GM19468 (cell line): ENCODE data around the gene DSE.
A peak's percentile ranks its signal among the peaks of the same experiment; 100 is the strongest.

Experiments
- ATAC-seq: cut with Tn5 transposase; IDR thresholded peaks from one replicate; pipeline ENCODE4 v1.9.1; 2021; ENCODE audit warnings: mild to moderate bottlenecking, moderate library complexity, moderate number of reproducible peaks; ENCODE audit not compliant: unreplicated experiment; ENCODE audit errors: extremely low read depth

Gene DSE

DNA sequence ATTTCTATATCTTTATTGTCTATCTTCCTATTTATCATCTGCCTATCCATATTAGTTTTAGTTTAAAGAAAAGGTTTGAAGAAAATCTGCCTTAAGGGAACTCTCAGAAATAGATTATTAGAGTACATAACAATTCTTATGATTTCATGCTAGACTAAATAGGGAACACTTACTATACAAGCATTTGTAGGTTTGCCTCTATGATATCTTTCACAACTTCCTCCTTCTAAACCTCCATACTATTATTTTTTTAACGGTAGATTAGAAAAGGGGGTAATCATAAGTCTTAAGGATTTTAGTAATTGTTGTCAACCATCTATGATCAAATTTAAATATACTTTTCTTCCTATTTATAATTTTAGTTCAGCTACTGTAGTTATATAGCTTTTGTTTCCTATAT is 11.6 kb upstream of the DSE start:
- no peak for ATAC-seq

GRCh38 chr6:116359835-116360234 is 10.9 kb upstream of the DSE start:
- no peak for ATAC-seq

GRCh38 chr6:116362276-116362675 is 8.5 kb upstream of the DSE start:
- no peak for ATAC-seq

GRCh38 chr6:116363759-116364158 is 7.0 kb upstream of the DSE start:
- ATAC-seq: no peak

GRCh38 chr6:116364321-116364720 is 6.4 kb upstream of the DSE start:
- ATAC-seq: no peak

DNA sequence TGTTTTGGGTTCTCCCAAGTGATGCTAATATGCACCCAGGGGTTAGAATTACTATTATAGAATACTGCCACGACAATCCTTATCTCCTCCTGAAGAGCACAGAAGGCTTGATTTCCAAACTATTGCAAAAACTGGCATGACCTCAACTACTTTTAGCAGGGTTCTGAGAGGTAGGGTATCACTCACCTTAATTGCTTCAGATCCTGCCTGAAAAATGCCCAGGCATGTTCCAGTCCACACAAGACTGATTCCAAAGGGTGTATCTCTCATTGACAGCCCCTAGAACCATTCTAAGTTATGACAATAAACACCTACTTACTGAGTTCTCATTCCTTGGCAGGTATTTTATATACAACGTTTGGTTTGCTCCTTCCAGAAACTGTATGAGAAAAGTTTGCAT is 5.0 kb upstream of the DSE start:
- ATAC-seq: no peak

DNA sequence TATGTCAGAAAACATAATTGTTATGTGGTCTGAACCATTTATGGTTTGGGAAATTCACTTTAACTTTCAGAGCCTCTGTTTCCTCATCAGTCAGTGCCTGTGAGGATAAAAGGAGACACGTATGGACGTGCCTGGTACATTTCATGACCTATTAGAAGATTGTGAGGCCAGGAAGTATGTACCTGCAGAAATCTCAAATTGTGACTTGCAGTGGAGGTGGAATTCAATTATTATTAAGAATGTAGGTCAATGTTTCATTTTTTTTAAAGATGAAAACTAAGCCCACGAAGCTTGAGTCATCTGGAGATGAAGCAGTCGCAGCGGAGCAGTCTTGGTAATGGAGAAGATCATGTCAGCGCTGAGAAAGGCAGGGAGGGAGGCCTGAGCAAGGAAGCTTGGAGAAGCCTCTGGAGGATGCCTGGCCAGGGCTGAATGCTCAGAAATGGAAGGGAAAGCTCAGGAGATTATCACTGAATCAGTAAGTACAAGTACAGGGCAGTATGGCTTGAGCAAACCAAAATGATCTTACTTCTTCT is 3.9 kb upstream of the DSE start:
- ATAC-seq: no peak

DNA sequence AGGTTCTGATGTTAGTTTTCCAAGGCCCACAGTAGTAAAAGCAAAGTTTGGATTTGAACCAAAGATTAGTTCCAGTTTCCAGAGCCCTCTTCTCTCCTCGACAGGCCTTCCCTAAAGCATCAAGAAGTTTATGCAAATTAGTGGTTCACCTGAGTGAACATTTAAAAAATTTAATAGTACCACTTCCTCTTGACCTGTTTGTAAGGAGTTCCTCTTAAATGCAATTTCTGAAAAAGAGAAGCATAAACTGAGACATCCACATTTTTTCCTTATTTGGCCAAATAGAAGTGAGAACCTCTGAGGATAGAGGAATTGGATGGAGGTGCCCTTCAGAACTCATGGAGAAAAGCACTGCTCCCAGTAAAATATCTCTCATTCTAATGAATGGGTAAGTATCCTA is 1.2 kb upstream of the DSE start:
- ATAC-seq: peak; percentile 28

GRCh38 chr6:116369964-116370759 is 585 bp upstream of the DSE start:
- ATAC-seq: no peak

DNA sequence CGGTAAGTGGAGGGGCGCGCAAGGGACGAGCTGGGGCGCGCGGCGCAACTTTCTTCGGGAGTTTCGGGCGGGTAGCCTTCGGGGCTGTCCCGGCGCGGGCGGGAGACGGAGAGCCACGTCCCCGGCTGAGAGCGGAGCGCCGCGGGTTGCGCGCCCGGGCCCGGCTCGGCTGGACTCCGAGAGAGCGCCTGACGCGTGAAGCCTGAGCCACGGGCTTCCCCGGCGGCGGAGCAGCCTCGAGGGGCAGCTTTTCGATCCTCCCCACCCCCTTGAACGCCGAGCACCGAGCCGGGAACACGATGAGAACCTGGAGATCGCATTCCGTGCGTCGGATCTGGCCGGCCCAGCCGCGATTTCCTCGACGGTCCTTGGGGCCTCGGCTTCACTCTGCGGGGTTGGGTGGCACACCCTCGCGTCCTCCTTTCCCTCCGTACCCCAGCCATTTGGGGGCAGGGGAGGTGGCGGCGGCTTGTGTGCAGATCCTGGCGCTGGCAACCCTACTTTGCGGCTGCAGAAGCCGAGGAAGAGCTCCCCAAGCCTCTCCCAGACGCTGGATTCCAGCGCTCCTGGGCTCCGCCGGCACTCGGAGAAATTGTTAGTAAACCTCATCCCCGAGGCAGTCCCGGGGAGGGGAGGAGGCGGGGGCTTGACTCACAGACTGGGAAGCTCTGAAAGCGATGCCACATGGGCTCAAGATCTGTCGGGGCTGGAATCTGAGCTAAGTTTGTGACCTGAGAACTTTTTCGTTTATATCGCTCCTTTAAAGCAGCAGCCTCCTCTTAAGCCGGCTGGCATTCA is 572 bp downstream of the DSE start:
- peak; percentile 23 for ATAC-seq

DNA sequence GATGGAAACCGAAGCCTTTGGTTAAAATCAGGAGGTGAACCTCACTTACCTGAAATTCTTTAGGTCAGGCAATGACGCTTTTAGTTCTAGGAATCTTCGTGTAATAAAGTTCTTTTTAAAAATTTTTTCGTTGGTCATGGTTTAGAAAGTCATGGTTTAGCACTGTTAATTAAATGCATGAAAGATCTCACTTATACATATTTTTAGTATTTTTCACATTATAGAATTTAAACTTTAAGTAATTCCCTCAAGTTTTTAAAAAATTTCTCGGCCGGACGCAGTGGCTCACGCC is 1.1 kb downstream of the DSE start:
- no peak for ATAC-seq

DNA sequence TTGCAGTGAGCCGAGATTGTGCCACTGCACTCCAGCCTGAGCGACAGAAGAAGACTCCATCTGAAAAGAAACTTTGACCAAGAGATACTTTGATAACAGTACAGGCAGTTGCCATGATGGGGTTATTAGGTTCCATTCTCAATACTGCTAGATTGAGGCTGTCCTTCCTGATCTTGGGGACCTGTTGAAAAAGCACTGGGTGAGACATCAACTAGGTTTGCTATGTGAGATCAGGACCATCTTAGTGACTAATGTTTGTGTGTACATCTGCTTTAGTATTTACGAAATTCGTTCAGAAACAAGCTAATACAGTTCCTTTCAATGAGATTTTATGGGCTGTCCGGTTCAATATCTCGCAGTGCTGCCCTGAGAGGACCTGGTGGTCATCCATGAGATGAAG is 2.6 kb downstream of the DSE start:
- ATAC-seq: no peak

GRCh38 chr6:116373940-116374339 is 3.2 kb downstream of the DSE start:
- no peak for ATAC-seq

DNA sequence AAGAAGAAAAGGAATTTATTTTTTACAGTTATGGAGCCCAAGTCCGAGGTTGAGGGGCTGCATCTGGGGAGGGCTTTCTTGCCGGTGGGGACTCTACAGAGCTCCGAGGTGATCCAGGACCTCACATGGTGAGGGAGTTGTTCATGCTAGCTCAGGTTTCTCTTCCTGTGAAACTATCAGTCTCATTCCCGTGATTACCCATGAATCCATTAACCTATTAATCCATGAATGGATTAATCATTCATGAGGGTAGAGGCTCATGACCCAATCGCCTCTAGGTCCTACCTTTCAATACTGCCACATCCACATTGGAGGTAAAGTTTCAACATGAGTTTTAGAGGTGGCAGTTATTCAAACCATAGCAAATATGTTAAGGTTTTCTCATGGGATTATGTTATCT is 3.8 kb downstream of the DSE start:
- ATAC-seq: no peak

- no peak for ATAC-seq
Observed at GRCh38 chr6:116375262-116375661, 4.5 kb downstream of the DSE start.

DNA sequence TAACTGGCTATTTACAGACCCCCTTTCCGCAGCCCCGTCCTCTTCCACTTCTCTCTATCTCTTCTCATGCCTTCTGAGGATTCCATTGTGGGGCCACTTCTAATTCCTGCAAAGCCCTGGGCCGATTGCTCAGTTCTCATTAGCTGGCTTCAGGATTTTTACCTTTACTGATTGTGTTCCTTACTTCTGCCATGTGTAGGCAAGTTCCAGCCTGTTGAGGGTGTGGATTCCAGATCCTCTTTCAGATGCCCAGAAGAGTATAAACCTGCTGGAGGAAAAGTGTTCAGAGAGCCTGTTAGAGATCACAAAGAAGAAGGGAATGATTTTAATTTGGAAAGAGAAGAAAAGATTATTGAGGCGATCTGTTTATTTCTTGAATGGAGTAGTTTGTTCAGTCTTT is 5.4 kb downstream of the DSE start:
- ATAC-seq: no peak

GRCh38 chr6:116379764-116380163 is 9.0 kb downstream of the DSE start:
- no peak for ATAC-seq

- no peak for ATAC-seq
Observed at GRCh38 chr6:116380346-116380745, 9.6 kb downstream of the DSE start.

- no peak for ATAC-seq
Observed at GRCh38 chr6:116381000-116381399, 10.3 kb downstream of the DSE start.

- ATAC-seq: no peak
Observed at GRCh38 chr6:116382587-116382986, 11.8 kb downstream of the DSE start.

DNA sequence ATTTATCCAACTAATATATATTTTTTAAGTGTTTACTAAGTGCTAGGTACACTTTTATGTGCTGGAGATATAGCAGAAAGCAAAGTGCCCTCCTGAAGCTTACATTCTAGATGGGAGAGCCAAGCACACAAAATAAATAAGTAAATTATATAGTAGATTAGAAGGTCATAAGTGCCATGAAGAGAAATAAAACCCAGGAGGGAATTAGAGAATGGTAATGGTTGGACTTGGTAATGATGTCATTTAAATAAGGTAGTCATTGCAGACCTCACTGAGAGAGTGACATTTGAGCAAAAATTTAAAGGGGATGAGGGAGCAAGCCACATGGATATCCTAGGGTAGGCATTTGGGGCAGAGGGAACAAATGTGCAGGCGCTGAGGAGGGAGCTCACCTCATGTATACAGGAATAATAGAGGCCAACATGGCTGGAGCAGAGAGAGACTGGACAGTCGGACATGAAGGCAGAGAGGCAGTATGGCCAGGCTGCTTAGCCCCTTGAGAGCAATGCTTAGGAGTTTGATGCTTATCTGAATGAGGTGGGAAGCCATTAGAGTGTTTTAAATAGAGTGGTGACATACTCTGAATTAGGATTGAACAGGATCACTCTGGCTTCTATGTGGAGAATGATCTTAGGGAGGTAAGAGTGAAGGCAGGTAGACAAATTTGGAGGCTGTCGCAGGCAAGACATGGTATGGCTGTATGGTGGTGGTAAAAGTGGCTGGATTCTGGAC is 14.1 kb downstream of the DSE start:
- ATAC-seq: no peak
